COLO668 (cell line): ENCODE measurements around the gene AKR1C8.
"Not testable (repeated sequence)": the region's sequence is repeated elsewhere in the genome, so short reads cannot be mapped to it uniquely, and the experiment has no call there.

Experiments used
- DNase-seq: peaks from one replicate; lab custom pipeline; 2025; ENCODE audit not compliant: unreplicated experiment; lab: John Stamatoyannopoulos, UW

Gene AKR1C8

DNA sequence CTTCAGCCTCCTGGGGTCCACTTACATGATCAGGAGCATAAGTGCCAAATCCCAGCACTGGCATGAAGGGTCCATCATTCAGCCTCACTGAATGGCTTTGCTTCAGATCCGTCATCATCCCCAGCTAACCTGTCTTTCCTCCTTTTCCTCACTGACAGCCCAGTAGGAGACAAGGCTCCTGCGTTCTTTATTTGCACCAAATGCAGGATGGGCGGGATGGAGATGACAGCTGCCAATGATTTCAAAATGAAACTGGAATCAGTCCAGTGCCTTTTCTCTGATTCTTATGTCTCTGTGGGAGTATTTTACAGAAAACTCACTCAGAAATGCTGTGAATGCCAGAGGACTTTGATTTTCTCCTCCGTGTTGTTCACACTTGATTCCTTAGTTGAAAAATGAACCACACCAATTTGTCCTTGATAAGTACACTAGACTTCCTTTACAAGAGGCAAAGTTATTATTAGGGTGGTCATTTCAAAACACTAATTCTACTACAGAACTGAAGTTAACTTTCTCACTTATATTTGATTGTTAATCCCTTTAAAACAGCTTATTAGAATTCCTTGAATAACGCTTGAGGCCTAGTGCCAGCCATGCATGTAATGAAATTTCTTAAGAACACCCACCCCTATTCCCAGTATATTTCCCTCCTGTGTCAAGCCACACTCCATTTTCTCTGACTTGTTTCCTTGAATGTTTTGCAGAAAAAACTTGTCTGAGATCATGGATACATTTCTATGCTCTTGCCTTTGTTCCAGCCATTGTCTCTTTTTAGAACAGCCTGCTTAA lies at the start of gene AKR1C8:
TSS of gene AKR1C8 (minus strand) at position 164 of the 789 bp plus-strand sequence. CDS start at position 118, 46 bp downstream.
- DNase-seq, result no peak

DNA sequence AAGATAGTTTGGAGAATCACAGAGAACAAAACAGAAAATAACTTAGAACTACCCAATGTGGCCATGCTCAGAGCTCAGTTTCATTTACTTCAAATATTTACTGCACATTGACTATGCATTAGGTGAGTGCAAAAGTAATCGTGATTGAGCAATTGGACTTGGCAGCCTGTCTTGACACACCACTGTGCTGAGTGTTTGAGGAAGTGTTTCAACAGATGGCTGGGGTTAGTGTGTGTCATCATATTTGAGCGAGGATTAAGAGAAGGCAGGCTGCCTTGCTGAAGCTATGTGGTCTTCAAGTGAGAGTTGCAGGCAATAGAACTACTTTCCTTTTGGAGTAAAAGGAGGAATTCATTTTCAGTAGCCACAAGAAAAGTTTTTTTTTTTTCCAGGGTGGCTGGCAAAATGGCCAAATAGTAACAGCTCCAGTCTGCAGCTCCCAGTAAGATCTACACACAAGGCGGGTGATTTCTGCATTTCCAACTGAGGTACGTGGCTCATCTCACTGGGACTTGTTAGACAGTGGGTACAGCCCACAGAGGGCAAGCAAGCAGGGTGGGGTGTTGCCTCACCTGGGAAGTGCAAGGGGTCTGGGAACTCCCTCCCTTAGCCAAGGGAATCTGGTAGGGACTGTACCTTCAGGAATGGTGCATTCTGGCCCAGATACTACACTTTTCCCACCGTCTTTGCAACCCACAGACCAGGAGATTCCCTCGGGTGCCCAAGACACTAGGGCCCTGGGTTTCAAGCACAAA lies 49.3 kb upstream of the AKR1C8 start:
- no peak for DNase-seq

DNA sequence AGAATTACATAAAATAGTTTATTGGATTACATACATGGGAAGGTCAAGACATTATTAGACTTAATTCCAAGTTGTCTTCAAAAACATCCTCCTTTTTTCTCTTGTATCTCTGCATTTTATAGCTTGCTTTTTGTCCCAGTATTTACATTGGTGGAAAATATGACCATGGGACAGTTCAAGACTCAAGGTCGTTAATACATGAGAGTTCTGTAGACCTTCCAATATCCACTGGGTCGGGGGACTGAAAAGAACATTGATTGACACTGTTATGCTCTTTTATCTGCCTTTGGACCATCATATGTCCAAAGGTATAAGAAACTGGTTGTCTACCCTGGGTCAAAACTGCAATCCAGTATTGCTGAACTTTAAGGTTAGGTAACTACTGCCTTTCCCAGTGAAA lies 48.4 kb upstream of the AKR1C8 start:
- no peak for DNase-seq

DNA sequence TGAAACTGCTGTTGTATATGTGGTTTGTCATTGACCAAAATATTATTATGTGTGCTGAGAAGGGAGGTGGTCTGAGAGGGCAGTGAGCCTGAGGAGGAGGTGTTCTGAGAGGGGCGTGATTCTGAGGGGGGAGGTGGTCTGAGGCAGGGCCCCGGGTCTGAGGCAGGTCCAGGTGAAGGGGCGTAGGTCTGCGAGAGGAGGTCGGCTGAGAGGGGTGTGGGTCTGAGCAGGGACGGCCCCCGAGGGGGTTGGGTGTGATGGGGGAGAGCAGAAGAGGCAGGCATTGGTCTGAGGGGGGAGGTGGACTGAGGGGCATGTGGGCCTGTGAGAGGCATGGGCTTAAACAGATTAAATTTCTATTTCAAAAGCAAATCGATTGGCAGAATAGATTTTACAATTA lies 44.1 kb upstream of the AKR1C8 start:
- no peak for DNase-seq

DNA sequence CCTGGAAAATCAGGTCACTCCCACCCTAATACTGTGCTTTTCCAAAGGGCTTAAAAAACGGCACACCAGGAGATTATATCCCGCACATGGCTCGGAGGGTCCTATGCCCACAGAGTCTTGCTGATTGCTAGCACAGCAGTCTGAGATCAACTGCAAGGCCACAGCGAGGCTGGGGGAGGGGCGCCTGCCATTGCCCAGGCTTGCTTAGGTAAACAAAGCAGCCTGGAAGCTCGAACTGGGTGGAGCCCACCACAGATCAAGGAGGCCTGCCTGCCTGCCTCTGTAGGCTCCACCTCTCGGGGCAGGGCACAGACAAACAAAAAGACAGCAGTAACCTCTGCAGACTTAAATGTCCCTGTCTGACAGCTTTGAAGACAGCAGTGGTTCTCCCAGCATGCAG lies 38.0 kb upstream of the AKR1C8 start:
- DNase-seq, result not testable (repeated sequence)

DNA sequence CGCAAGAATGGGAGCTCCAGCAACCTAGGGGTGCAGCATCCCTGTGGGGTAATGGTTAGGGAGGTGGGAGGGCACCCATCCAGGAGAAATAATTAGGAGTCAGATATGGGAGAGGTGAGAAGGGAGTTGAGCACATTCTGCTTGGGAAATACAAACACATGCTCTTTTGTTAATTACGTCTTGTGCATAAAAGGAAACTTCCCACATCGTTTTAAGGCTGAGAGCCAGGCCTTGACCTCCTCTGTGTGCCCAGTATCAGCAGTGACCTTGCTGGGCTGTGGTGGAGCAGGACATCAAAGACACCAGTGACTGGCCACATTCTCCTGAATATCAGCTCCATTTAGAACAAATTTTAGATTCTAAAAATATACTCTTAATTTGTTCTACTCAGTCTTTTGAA lies 34.3 kb upstream of the AKR1C8 start:
- DNase-seq, result no peak

DNA sequence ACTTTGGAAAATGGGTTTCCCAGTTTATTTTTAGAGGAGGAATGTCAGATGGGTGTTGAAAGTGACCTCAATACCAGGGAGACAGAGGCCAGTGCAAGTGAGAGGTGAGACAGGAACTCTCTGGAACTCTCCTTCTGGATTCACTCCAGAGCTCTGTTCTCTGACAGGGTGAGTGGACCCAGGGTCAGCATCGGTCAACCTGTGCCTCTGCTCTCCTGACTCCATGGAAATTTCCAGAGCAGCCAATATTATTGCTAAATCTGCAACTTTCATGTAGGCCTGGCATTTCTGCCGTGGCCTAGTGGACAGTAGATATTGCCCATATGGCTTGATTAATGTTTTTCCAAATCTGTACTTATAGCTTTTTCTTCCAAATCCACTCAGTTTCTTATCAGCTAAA lies 31.9 kb upstream of the AKR1C8 start:
- no peak for DNase-seq

DNA sequence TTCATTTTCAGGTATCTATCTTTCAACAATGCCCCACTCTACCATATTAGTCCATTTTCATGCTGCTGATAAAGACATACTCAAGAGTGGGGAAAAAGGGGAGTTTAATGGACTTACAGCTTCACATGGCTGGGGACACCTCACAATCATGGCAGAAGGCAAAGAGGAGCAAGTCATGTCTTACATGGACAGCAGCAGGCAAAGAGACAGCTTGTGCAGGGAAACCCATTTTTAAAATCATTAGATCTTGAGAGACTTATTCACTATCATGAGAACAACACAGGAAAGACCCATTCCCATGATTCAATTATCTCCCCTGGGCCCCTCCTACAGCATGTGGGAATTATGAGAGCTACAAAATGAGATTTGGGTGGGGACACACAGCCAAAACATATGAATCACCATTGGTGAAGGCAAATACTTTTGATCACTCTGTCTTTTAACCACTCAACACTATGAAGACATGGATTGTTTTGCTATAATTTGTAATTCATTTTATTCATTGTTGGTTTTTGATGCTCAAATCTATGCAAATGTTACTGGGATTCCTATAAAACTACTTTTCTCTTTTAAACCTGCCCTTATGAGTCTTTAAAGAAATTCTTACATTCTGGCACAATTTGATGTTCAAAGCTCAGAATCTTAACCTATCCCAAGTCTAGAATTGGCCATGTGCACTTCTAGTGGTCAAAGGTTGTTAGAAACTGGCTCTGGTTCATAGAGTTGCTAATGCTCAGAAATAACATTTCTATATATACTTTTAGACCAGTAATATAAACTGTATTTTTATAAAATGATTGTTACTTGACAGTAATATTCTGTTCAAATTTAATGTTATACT lies 27.0 kb upstream of the AKR1C8 start:
- DNase-seq, result no peak

DNA sequence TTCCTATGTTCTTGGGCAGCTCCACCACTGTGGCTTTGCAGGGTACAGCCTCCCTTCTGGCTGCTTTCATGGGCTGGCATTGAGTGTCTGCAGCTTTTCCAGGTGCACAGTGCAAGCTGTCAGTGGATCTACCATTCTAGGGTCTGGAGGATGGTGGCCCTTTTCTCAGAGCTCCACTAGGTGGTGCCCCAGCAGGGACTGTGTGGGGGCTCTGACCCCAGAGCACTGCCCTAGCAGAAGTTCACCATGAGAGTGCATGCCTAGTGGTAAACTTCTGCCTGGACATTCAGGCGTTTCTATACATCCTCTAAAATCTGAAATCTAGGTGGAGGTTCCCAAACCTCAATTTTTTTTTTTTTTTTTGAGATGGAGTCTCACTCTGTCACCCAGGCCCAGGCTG lies 25.3 kb upstream of the AKR1C8 start:
- DNase-seq, result not testable (repeated sequence)

DNA sequence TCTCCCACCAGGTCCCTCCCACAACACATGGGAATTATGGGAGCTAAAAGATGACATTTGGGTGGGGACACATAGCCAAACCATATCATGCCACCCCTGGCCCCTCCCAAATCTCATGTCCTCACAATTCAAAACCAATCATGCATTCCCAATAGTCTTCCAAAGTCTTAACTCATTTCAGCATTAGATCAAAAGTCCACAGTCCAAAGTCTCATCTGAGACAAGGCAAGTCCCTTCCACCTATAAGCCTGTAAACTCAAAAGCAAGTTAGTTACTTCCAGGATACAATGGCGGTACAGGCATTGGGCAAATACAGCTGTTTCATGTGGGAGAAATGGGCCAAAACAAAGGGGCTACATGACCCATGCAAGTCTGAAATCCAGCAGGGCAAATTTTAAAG lies 24.8 kb upstream of the AKR1C8 start:
- DNase-seq, result not testable (repeated sequence)

DNA sequence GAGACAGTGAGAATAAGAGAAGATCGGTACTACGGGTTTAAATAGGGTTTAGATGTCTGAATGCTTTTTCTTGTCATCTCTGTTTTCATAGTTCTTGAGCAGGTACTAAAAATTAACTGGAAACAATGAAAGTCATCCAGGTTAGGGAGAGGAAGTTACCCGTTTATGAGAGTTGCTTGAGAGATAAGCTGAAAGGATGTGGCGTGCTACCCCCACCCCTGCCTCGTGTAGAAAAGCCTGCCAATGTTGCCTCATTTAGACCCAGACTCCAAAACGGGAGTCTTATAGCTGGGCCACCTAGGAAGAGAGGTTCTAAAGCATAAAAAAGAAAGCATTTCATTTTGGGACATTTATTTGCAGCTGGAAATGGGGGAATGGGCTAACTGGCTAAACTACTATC lies 21.8 kb upstream of the AKR1C8 start:
- DNase-seq, result no peak

DNA sequence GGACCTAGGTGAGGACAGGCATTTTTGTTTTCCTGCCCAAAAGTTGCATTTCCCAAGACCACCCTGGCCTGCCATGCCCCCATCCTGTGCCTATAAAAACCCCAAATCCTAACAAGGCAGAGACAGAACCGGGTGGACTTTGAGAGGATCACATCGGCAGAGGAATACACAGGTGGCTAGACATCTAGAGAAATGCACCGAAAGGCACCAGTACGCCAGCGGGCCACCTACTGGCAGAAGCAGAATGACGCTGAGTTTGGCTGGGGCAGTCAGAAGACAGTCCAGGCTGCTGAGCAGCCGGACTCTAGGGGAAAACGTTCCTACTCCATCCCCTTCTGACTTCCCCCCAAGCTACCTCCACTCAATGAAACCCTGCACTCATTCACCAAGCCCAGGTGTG lies 14.4 kb upstream of the AKR1C8 start:
- DNase-seq, result no peak

DNA sequence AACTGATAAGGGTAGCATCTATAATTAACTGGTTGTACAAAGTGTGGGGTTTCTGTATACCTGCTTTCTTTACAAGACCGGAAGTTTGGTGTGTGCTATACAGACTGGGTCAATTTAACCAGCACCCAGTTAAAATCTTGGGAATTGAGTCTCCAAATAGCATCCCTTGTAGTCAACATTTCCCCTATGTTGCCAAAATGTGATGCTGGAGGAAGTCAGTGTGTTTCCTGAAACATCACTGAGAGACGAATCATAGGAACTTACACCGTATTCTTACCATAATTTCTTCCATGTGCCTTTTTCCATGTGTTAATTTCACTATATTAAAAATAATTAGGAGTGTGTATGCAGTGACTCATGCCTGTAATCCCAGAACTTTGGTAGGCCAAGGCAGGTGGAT lies 13.4 kb upstream of the AKR1C8 start:
- no peak for DNase-seq

DNA sequence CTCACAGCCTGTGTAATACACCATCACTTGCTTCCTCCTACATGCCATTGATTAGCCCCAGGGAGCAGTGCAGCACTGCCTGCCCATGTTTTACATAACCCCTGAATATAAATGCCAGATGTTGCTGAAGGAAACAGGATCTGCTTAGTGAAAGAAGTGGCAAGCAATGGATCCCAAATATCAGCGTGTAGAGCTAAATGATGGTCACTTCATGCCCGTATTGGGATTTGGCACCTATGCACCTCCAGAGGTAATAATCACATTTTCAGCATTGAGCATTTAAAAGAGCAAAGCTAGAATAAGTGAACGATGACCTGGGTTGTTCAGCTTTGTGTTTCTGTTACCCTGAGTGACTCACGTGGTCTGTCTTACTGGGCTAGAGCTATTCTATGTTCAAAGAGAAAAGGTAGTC lies 11.8 kb upstream of the AKR1C8 start, which contains the start of gene AKR1C4:
TSS of gene AKR1C4 (plus strand) at position 136 of the 412 bp plus-strand sequence. CDS start at position 167, 31 bp downstream.
- DNase-seq, result peak; percentile 9

DNA sequence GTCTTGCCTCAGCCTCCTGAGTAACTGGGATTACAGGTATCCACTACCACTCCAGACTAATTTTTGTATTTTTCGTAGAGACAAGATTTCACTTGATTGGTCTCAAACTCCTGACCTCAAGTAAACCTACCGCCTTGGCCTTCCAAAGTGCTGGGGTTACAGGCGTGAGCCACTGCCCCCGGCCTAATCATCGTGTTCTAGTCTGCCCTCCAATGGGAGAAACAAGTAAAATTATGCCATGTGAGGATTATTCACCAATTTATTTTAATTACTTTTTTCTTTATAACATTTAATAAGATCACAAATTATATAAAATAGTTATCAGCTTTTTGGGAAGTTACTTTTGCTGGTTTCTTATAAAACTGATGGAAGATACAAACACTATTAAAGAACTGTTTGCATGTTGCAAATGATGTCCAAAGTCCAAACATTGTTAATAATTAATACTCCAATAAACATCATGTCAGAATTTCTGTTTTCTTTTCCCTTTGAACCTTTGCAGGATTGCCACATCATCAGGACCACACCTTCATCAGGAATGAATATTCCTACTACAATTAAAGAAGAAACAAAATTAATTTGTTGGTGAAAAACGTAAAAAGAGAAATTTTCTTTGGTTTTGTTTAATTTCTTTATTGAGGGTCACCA lies 10.9 kb upstream of the AKR1C8 start:
- no peak for DNase-seq

DNA sequence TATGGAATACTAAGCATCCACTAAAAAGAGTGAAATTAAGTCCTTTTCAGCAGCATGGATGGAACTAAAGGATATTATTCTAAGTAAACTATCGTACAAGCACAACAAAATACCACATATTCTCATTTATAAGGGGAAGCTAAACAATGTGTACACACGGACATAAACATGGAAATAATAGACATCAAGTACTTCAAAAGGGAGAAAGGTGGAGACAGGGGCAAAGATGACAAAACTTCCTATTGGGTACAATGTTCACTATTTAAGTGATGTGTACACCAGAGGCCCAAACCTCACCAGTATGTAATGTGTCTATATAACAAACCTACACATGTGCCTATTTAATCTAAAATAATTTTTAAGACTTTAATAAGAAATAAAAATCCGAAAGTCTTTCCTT lies 9.5 kb upstream of the AKR1C8 start:
- no peak for DNase-seq

DNA sequence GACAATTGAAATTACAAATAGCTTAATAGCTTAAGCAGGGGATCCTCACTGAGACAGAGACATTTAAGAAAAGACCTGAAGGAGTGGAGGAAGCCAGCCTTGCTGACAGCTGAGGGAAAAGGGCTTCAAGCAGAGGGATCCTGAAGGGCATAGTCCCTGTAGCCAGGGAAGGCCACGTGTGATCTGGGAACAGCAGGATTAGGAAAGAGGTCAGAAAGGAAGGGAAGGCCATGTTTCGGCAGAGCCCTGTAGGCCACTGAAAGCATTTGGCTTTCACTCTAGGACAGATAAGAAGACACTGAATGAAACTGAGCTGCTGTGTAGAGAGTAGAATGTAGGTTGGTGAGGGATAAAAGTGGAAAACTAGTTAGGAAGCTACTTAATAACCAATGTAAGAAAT lies 3.4 kb upstream of the AKR1C8 start:
- no peak for DNase-seq

DNA sequence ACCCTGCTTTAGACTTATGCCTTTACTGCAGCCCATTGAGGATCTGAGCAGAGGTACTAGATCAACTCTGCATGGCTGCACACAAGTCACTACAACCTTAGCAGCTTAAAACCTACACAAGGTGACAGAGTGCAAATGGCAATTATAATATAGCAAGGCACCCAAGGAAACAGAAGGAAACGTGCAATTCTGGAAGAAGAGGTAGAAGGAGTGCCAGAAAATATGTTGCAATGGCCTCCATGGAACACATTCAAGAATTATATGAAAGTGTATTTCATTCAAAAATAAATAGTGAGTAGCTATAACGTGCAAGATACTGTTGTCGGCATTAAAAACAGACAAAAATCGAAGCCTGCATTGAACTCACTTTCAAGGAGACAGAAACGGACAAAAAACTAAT lies 2.9 kb upstream of the AKR1C8 start:
- no peak for DNase-seq

DNA sequence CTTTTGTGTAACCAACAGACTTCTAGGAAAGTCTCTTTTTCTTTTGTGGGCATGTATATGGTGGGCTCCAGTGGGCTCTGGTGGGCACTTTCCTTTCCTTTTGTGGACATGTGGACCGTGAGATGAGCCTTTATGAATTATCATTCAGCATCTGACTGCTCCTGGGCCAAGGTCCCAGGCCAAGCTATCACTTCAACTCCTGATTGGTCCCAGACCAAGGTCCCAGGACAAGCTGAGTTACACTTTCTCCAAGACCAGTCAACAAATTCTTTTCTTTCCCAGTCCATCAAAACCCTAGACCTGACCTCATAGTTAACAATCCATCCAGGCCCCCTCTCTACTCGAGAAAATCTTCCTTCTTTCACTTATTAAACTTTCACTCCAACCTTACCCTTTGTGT lies 1.0 kb downstream of the AKR1C8 start:
- no peak for DNase-seq

DNA sequence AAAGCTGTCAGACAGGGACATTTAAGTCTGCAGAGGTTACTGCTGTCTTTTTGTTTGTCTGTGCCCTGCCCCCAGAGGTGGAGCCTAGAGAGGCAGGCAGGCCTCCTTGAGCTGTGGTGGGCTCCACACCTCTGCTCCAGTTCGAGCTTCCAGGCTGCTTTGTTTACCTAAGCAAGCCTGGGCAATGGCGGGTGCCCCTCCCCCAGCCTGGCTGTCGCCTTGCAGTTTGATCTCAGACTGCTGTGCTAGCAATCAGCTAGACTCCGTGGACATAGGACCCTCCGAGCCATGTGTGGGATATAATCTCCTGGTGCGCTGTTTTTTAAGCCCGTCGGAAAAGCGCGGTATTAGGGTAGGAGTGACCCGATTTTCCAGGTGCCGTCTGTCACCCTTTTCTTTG lies 4.4 kb downstream of the AKR1C8 start:
- not testable (repeated sequence) for DNase-seq

DNA sequence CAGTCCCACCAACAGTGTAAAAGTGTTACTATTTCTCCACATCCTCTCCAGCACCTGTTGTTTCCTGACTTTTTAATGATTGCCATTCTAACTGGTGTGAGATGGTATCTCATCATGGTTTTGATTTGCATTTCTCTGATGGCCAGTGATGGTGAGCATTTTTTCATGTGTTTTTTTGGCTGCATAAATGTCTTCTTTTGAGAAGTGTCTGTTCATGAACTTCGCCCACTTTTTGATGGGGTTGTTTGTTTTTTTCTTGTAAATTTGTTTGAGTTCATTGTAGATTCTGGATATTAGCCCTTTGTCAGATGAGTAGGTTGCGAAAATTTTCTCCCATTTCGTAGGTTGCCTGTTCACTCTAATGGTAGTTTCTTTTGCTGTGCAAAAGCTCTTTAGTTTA lies 9.4 kb downstream of the AKR1C8 start:
- DNase-seq, result not testable (repeated sequence)
